ENCODE data around the gene MAGEA9B.
"Not testable (repeated sequence)": the region's sequence is repeated elsewhere in the genome, so short reads cannot be mapped to it uniquely, and the experiment has no call there.

MAGEA9B gene, protein sequence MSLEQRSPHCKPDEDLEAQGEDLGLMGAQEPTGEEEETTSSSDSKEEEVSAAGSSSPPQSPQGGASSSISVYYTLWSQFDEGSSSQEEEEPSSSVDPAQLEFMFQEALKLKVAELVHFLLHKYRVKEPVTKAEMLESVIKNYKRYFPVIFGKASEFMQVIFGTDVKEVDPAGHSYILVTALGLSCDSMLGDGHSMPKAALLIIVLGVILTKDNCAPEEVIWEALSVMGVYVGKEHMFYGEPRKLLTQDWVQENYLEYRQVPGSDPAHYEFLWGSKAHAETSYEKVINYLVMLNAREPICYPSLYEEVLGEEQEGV

GRCh38 chrX:149587359-149587758, at the start of gene MAGEA9B:
Gene MAGEA9B (minus strand): TSS chrX:149587459. CDS start chrX:149583179, 4,280 bp downstream.
- DNase-seq: not testable (repeated sequence)

DNA sequence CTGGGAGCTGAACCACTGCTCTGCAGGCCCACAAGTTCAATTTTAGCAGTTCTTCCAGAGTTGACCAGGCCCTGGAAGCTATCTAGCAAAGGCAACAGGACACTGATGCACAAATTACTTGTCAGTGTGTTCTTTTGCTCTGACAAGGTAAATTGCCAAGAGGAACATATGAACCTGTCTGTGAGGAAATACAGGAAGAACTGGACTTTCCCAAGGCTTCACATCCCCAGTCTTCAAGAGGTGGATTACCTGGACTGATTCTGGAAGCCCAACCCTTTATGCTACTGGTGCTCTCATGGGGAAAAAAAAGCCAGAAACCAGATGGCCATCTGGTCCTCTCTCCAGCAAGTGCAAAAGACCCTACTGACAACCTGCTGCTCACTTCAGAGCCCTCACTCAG, 46.3 kb upstream of the MAGEA9B start:
- DNase-seq: no peak

DNA sequence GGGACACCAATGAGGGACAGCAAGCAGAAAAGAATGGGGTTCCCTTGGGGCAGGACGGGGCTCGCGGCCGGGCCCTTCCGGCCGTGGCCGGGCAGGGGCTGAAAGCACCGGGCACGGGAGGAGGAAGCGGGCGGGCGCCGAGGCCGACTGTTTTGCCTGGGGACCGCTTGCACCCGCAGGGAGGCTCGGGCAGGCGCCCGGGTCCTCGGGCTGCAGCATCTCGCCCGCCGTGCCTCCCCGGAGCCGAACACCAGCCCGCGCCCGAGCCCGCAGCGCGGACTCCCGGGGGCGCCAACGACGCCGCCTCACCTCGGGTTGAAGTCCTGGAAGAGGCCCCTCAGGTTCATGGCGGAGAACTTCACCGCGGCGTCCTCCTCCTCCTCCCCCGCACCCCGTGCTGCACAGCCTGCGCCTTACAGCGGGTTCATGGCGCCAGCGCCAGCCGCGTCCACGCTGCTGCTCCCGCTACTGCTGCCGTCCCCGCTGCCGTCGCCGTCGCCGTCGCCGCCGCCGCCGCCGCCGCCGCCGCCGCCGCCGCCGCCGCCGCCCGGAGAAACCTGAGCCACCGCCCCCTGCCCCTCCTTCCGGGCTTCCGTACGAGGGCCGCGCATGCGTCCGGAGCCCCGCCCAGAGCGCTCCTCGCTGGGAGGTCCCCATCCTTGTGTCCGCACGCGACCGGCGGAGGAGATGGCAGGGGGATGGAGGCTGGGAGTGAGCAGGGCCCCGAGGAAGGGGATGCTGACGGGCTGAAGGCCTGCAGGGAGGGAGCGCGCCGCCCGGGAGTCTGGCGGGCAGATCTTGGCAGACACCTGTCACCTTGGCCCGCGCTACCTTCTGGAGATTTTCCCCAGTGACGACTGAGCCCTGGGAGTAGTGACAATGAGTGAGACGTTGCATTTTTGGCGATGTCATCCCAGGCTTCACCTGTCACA, 44.2 kb upstream of the MAGEA9B start, which contains the start of gene TMEM185A:
Gene TMEM185A (minus strand): TSS at position 559 of the 932 bp plus-strand sequence. CDS start 212 bp downstream, at position 347.
- peak; percentile 77 for DNase-seq

DNA sequence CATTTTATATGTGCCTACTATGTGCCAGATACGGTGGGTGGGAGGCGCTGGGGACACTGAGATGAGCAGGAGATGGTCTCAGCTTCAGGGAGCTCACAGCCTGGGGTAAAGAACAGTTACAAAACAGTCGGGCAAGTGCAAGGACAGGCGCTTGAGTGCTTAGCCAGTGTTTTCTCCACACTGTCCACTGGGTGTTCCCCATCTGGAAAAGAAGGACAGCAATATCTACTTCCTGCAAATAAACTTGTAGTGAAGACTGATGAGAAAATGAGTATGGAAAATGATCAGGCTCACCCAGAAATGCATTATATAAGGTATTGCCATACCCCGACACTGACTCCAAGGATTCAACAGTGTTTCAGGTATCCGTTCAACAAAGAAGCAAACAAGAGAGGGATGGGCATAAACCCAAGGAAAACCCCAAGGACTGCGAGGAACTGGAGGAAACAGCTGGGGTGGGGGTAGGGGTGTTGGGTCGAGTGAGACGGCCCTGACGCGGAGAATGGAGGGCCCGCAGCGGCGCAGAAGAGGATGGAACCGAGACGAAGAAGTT, 43.5 kb upstream of the MAGEA9B start:
- DNase-seq: no peak

GRCh38 chrX:149629730-149630387, 42.6 kb upstream of the MAGEA9B start:
- DNase-seq: no peak

DNA sequence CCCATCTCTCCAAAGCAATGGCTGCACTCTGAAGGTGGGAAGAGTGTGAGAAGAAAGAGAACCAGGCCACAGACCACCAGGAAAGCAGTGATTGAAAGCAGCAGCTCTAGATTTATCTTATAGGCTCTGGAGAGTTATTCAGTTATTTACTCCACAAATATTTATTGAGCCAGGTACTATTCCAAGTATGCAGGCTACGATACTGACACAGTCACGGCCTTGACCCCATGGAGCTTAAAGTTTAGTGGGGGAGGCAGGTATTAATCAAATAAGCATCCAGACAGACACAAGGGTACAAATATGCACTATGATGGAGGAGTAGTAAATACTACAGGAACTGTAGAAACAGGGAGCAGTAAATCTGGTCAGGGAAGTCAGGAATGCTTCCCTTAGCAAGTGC, 41.5 kb upstream of the MAGEA9B start:
- DNase-seq: no peak

GRCh38 chrX:149628280-149628679, 41.0 kb upstream of the MAGEA9B start:
- no peak for DNase-seq

- not testable (repeated sequence) for DNase-seq
These were observed 39.6 kb upstream of the MAGEA9B start for GRCh38 chrX:149626829-149627228.

DNA sequence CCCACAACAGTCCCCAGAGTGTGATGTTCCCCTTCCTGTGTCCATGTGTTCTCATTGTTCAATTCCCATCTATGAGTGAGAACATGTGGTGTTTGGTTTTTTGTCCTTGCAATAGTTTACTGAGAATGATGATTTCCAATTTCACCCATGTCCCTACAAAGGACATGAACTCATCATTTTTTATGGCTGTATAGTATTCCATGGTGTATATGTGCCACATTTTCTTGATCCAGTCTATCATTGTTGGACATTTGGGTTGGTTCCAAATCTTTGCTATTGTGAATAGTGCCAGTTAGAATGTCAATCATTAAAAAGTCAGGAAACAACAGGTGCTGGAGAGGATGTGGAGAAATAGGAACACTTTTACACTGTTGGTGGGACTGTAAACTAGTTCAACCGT, 32.4 kb upstream of the MAGEA9B start:
- not testable (repeated sequence) for DNase-seq

GRCh38 chrX:149618871-149619270, 31.6 kb upstream of the MAGEA9B start:
- no peak for DNase-seq

GRCh38 chrX:149611623-149612175, 24.4 kb upstream of the MAGEA9B start:
- DNase-seq: no peak

DNA sequence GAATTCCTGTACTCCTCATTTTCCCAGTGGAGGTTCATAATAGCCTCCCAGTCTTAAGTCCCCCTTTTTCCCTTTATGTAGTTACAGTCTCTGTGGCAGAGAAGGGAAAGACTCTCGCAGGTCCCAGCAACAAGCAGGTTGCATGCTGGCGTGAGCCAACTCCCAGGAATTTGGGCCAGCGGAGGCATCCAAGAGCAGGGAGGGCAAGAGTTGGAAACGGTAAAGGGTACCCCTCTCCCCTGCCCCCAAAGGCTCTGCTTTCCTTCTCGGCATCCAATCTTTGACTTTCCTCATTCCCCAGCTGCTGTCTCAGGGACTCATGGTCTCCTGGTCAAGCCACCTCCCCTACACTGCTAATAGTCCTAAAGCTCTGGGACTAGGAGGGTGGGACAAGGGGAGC, 23.3 kb upstream of the MAGEA9B start:
- DNase-seq: no peak

DNA sequence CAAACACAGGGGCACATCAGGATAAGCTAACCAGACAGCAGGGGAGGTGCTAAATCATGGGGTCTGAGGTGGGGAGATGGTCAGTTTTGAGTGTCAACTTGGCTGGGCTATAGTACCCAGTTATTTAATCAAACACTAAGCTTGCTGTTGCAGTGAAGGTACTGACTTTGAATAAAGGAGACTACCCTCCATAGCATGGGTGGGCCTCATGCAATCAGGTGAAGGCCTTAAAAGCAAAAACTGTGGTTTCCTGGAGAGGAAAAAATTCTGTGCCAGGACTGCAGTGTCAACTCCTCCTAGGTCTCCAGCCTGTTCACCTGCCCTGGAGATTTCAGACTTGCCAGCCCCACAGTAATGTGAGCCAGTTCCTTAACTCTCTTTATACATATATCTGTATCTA, 20.4 kb upstream of the MAGEA9B start:
- no peak for DNase-seq

DNA sequence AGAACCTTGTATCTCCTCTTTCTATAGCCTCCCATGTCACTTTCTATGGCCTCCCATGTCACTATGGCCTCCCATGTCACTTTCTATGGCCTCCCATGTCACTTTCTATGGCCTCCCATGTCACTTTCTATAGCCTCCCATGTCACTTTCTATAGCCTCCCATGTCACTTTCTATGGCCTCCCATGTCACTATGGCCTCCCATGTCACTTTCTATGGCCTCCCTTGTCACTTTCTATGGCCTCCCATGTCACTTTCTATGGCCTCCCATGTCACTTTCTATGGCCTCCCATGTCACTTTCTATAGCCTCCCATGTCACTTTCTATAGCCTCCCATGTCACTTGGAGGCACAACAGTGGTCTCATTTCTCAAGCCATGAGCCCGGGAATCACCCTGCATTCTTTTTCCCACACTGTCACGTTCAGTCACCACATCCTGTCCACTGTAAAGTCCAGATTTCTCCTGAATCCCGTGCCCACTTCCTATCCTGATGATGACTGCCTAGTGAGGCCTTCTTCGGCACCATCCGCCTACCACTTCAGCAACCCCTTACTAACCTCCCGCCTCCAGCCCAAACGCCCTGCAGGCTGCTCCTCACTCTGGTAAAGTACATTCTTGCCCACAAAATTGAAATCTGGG, 18.1 kb upstream of the MAGEA9B start:
- not testable (repeated sequence) for DNase-seq

- DNase-seq: not testable (repeated sequence)
These were observed 11.3 kb upstream of the MAGEA9B start for GRCh38 chrX:149598603-149599002.

GRCh38 chrX:149595943-149596342, 8.7 kb upstream of the MAGEA9B start:
- DNase-seq: not testable (repeated sequence)

GRCh38 chrX:149595214-149595613, 8.0 kb upstream of the MAGEA9B start, which contains the start of gene HSFX2:
Gene HSFX2 (minus strand): TSS chrX:149595314. CDS start chrX:149594700, 614 bp downstream.
- not testable (repeated sequence) for DNase-seq

DNA sequence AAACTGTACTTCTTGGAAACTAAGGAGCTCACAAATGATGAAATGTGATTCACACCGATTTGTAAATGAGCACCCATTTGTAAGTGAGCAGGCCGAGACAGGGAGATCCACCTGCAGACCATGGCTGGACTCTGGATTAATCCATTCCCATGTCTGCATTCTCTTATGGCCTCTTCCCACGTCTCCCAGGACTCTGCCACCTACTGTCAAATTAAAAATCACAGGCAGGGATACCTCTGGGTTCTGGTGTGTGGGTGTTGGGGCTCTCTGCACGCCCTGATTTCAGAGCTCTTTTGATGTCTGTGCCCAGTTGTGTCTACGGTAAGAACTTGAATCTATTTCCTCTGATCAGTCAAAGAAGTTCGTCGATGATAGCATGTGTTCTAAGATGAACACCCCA, 3.7 kb upstream of the MAGEA9B start:
- not testable (repeated sequence) for DNase-seq

DNA sequence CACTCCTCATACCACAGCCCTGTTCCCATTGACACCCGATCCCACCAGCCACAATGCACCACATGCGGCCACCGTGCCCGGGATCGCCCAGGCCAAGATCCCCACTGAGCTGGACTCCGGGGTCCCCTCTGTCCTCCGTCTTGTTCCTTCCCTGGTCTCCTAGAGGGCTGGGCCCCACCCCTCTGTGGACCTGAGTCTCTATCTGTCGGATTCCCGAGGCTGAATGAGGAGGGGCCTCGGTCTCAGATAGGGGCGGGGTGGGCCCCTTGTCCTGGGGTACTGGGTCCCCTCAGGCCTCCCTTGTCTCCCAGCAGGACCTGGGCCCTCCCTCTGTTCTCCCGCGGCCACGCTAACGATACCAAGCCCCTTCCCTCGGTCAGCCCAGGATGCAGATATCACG, 1.6 kb downstream of the MAGEA9B start:
- not testable (repeated sequence) for DNase-seq

DNA sequence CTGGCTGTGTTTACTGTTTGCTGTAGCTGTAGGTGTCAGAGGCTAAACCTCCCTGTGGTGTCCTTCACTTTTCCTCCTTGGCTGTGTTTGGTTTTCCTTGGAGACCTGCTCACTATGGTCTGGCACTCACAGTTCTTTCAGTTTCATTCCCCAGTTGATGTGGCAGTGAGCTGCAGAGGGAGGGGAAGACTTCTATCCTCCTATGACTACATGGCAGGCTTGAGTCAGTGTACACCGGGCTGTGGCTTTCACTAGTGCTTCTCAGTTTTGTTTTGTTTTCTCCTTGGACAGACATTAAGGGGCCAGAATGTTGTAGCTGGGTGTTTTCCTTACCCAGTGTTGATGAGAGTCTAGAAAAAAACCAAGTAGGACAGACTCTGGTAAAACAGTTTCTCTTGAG, 13.8 kb downstream of the MAGEA9B start:
- DNase-seq: not testable (repeated sequence)

GRCh38 chrX:149572743-149573142, 14.5 kb downstream of the MAGEA9B start:
- DNase-seq: no peak

DNA sequence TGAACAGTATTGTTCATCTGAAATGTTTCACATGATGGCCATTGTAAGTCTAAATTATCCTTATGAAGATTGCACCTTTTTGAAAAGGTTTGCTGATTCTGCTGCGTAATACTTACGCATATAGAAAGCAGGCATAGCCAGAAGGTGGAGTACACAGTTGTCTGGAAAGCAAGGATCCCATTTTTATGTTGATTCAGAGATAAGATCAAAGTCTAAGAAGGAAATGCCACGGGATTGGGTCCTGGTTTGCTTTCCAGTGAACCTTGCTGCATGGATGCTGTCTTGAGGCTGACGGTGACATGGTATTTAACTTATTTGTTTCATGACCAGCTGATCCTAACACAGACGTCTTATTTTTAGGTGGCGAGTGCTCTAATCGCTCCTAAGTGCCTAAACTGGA, 15.5 kb downstream of the MAGEA9B start:
- no peak for DNase-seq
